T-helper 1 cell treated with Interleukin-12 subunit alpha and Interleukin-12 subunit beta and Interleukin-4 antibody, amounts not matched to agents 30 μg/mL and 1 μg/mL, for 36 hours (primary cell): ENCODE results near the gene HK1.
"Not testable (repeated sequence)": the region's sequence is repeated elsewhere in the genome, so short reads cannot be mapped to it uniquely, and the experiment has no call there.

Experiments used
- H3K27ac Mint-ChIP-seq: one replicate; pipeline ENCODE4 v1.8.0; 2021; ENCODE audit warnings: mild to moderate bottlenecking, mixed read lengths
- H3K27me3 Mint-ChIP-seq: one replicate; pipeline ENCODE4 v1.8.0; 2021; ENCODE audit warnings: low read depth, mixed read lengths
- H3K36me3 Mint-ChIP-seq: one replicate; pipeline ENCODE4 v1.8.0; 2021; ENCODE audit warnings: low read depth, mixed read lengths
- H3K4me1 Mint-ChIP-seq: one replicate; pipeline ENCODE4 v1.8.0; 2021; ENCODE audit warnings: low read depth, mixed read lengths
- H3K4me3 Mint-ChIP-seq: one replicate; pipeline ENCODE4 v1.8.0; 2021; ENCODE audit warnings: mild to moderate bottlenecking, moderate library complexity, mixed read lengths
- H3K9me3 Mint-ChIP-seq: one replicate; pipeline ENCODE4 v1.8.0; 2021; ENCODE audit warnings: mixed read lengths

Gene HK1

GRCh38 chr10:69270990-69271389, 7.3 kb upstream of the HK1 start:
- no peak overlapping the region for H3K4me3 Mint-ChIP-seq
- no peak overlapping the region for H3K27ac Mint-ChIP-seq
- peaks cover 6% of the 10 kb centered on the region for H3K4me1 Mint-ChIP-seq
- H3K27me3 Mint-ChIP-seq, result peaks cover 16% of the 10 kb centered on the region
- H3K36me3 Mint-ChIP-seq, result no peaks in the 10 kb centered on the region
- no peaks in the 10 kb centered on the region for H3K9me3 Mint-ChIP-seq

- peaks cover 6% of the 10 kb centered on the region for H3K4me1 Mint-ChIP-seq
Observed at GRCh38 chr10:69272624-69273023, 5.7 kb upstream of the HK1 start.

GRCh38 chr10:69275444-69275843, 2.9 kb upstream of the HK1 start:
- Mint-ChIP-seq H3K27ac (no peak overlapping the region), H3K9me3 (no peaks in the 10 kb centered on the region), H3K4me1 (peaks cover 6% of the 10 kb centered on the region), H3K36me3 (no peaks in the 10 kb centered on the region), H3K4me3 (no peak overlapping the region), H3K27me3 (peaks cover under 1% of the 10 kb centered on the region)

More at GRCh38 chr10:69272624-69273023, 5.7 kb upstream of the HK1 start:
- Mint-ChIP-seq H3K36me3 (no peaks in the 10 kb centered on the region), H3K9me3 (no peaks in the 10 kb centered on the region), H3K27me3 (peaks cover 12% of the 10 kb centered on the region), H3K4me3 (no peak overlapping the region), H3K27ac (no peak overlapping the region)

GRCh38 chr10:69276503-69276902, 1.8 kb upstream of the HK1 start:
- Mint-ChIP-seq H3K27me3 (peaks cover 11% of the 10 kb centered on the region), H3K36me3 (no peaks in the 10 kb centered on the region), H3K27ac (no peak overlapping the region), H3K4me1 (no peaks in the 10 kb centered on the region), H3K9me3 (no peaks in the 10 kb centered on the region), H3K4me3 (no peak overlapping the region)

GRCh38 chr10:69279110-69279509, 814 bp downstream of the HK1 start:
- Mint-ChIP-seq H3K27me3 (peaks cover 12% of the 10 kb centered on the region), H3K4me3 (no peak overlapping the region), H3K9me3 (no peaks in the 10 kb centered on the region), H3K4me1 (no peaks in the 10 kb centered on the region), H3K36me3 (no peaks in the 10 kb centered on the region), H3K27ac (no peak overlapping the region)

GRCh38 chr10:69281507-69282413, 3.5 kb downstream of the HK1 start:
- H3K36me3 Mint-ChIP-seq, result no peaks in the 10 kb centered on the region
- peaks cover 13% of the 10 kb centered on the region for H3K27me3 Mint-ChIP-seq
- no peak overlapping the region for H3K4me3 Mint-ChIP-seq
- no peaks in the 10 kb centered on the region for H3K9me3 Mint-ChIP-seq
- H3K4me1 Mint-ChIP-seq, result no peaks in the 10 kb centered on the region
- no peak overlapping the region for H3K27ac Mint-ChIP-seq

- not testable (repeated sequence) for H3K27ac Mint-ChIP-seq
- H3K27me3 Mint-ChIP-seq, result peaks cover 17% of the 10 kb centered on the region
Observed at GRCh38 chr10:69284402-69284801, 6.1 kb downstream of the HK1 start.

GRCh38 chr10:69285699-69286098, 7.4 kb downstream of the HK1 start:
- Mint-ChIP-seq H3K4me1 (no peaks in the 10 kb centered on the region), H3K9me3 (no peaks in the 10 kb centered on the region), H3K27me3 (peaks cover 14% of the 10 kb centered on the region), H3K4me3 (no peak overlapping the region), H3K36me3 (no peaks in the 10 kb centered on the region), H3K27ac (no peak overlapping the region)

More at GRCh38 chr10:69284402-69284801, 6.1 kb downstream of the HK1 start:
- H3K9me3 Mint-ChIP-seq, H3K4me1 Mint-ChIP-seq, H3K4me3 Mint-ChIP-seq, H3K36me3 Mint-ChIP-seq: not testable (repeated sequence)

GRCh38 chr10:69287181-69287580, 8.9 kb downstream of the HK1 start:
- Mint-ChIP-seq H3K9me3 (no peaks in the 10 kb centered on the region), H3K4me1 (no peaks in the 10 kb centered on the region), H3K36me3 (no peaks in the 10 kb centered on the region), H3K4me3 (no peak overlapping the region), H3K27me3 (peaks cover 5% of the 10 kb centered on the region), H3K27ac (no peak overlapping the region)

GRCh38 chr10:69290993-69291392, 12.7 kb downstream of the HK1 start:
- Mint-ChIP-seq H3K4me1 (no peaks in the 10 kb centered on the region), H3K4me3 (no peak overlapping the region), H3K27me3 (peaks cover 9% of the 10 kb centered on the region), H3K36me3 (no peaks in the 10 kb centered on the region), H3K27ac (no peak overlapping the region), H3K9me3 (no peaks in the 10 kb centered on the region)

GRCh38 chr10:69292459-69292858, 14.2 kb downstream of the HK1 start:
- Mint-ChIP-seq H3K4me1 (no peaks in the 10 kb centered on the region), H3K4me3 (no peak overlapping the region), H3K27ac (no peak overlapping the region), H3K9me3 (no peaks in the 10 kb centered on the region), H3K36me3 (no peaks in the 10 kb centered on the region), H3K27me3 (peaks cover 4% of the 10 kb centered on the region)

- Mint-ChIP-seq H3K4me3 (no peak overlapping the region), H3K4me1 (no peaks in the 10 kb centered on the region), H3K27ac (no peak overlapping the region), H3K9me3 (no peaks in the 10 kb centered on the region), H3K36me3 (no peaks in the 10 kb centered on the region), H3K27me3 (peaks cover 4% of the 10 kb centered on the region)
Observed at GRCh38 chr10:69295027-69295636, 16.8 kb downstream of the HK1 start.

GRCh38 chr10:69303632-69304051, 25.3 kb downstream of the HK1 start:
- H3K36me3 Mint-ChIP-seq, result no peaks in the 10 kb centered on the region
- peaks cover 24% of the 10 kb centered on the region for H3K27me3 Mint-ChIP-seq
- no peaks in the 10 kb centered on the region for H3K4me1 Mint-ChIP-seq
- H3K9me3 Mint-ChIP-seq, result no peaks in the 10 kb centered on the region
- H3K4me3 Mint-ChIP-seq, result no peak overlapping the region
- peak overlapping the region; percentile 39 for H3K27ac Mint-ChIP-seq

GRCh38 chr10:69306421-69306820, 28.1 kb downstream of the HK1 start:
- Mint-ChIP-seq H3K27me3 (peaks cover 24% of the 10 kb centered on the region), H3K9me3 (no peaks in the 10 kb centered on the region), H3K27ac (no peak overlapping the region), H3K4me3 (no peak overlapping the region), H3K36me3 (no peaks in the 10 kb centered on the region), H3K4me1 (no peaks in the 10 kb centered on the region)

GRCh38 chr10:69307434-69307833, 29.1 kb downstream of the HK1 start:
- H3K36me3 Mint-ChIP-seq, result no peaks in the 10 kb centered on the region

More at GRCh38 chr10:69307434-69307833, 29.1 kb downstream of the HK1 start:
- Mint-ChIP-seq H3K9me3 (no peaks in the 10 kb centered on the region), H3K27ac (no peak overlapping the region), H3K4me1 (no peaks in the 10 kb centered on the region), H3K27me3 (peaks cover 22% of the 10 kb centered on the region), H3K4me3 (no peak overlapping the region)
